SHP77 (cell line): ENCODE measurements around the gene KAZN.

Experiments
- DNase-seq, 2 experiments: peaks; one replicate each; lab custom pipeline; 2025; lab: John Stamatoyannopoulos, UW

KAZN gene

DNA sequence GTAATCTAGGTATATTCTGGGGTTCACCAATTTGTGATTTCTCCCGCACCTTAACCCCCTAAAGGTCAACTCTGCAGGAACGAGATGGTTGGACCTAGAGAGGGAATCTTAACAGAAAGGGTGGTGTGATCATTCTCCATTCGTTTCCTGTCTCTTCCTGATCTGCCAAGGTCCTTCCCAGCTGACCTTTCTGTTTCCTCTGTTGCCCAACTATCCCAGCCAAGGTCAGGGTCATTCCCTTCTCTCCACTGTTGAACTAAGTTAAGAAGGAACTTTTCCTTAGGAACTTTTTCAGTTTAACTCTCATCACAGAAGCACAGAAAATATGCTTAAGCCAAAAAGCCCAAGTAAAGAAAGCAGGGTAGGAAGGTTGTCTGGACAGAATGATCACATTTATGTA is 49.3 kb downstream of the KAZN start:
- no peak for DNase-seq

DNA sequence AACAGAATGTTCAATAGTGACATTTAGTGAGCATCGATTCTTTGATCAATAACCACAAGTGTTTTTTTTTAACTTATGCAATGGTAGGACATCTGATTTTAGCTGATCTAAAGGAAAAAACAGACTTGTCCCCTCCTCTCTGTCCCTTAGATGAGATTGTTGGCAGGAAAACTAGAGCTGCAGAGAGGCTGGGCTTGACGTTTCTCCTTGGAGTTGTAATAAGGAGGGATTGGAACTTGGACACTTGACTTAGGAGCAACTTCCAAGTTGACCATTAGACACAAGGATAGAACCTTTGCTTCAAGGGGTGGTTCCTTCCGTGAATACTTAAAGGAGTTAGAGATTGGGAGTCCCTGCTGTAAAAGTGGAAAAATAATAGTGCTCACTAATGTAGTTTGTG is 49.9 kb downstream of the KAZN start:
- no peak for DNase-seq

DNA sequence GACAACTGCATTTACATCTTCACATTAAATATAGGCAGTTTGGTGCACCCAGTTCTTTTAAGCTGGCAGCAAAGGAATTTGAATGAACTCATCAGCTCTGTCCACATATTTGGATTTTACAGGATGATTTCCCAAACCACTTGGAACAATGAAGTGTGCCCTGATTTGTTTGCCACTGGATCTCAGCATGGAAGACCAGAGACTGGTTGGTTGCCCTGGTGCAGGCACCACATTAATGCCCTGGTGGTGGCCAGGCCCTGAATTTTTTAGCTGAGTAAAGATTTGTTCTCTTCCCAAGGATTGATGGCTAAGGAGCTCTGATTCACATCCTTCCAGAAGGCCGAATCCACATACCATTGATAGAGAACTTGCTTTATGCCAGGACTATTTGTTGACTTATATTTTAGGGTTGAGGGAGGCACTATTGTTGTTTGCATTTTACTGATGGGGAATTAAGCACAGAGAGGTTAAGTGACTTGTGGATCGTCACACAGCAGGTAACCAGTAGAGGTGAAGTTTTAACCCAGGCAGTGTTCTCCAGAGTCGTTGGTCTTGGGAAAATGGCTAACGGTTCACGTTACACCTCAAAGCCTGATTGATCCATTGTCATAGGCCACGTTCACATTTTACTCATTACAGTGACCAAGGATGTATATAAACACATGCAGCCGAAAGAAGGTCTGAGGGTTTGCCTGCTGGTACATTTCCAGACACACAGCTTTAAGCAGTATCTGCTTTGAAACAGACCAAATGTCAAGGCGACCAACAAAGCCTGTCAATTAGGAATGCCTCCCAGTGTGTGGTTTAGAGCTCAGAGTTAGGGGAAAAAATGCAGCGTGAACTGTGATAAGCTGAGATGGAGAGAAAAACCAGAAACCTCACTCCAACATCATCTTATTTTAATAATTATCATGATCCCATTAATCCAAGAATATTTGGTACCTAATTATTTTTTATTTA is 50.7 kb downstream of the KAZN start:
- no peak for DNase-seq

DNA sequence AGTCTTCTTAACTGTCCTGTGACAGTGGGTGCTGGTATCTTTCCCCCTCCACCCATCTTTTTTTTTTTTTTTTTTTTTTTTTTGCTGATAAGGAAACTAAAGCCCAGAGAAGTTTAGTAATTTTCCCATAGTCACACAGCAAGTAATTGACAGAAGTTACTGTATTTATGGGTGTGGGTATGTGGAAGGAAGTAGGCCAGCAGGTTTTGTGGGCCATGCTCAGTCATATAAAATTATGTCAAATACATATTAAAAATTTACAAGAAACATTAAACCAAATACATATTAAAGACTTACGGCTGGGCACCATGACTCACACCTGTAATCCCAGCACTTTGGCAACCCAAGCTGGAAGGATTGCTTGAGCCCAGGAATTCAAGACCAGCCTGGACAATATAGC is 51.5 kb downstream of the KAZN start:
- DNase-seq, result no peak

DNA sequence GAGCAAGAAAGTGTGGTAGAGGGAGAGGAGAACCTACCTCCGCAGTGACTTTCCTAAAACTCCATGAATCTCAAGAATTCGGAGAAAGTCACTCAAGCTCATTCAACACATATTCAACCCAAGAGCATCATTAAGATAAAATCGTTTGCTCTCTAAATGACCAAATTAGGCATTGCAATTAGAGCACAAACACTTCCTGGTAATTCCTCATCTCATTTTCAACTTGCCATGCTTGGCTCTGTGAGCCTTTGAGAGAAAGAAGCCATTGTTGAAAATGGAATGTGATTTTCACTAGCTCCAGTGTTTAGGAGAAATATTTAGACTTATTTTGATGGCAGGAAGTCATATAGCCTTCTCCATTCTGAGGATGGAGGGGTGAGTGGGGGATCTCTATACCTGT is 52.5 kb downstream of the KAZN start:
- DNase-seq, result no peak

DNA sequence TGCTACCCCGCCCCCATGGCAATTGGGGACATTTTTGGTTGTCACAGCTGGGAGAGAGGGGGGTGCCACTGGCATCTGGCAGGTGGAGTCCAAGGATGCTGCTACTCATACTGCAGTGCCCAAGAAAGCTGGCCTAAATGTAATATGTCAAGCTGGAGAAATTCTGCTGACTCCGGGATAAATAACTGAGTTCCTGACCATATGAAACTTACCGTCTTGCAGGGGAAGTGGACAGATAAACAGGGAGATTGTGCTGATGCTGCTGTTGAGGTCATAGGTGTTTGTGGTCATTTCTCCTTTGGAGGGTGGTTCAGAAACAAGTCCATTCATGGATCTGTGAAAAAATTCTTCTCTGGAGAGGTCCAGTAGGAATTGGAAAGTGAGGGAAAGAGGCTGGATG is 54.4 kb downstream of the KAZN start:
- no peak for DNase-seq

DNA sequence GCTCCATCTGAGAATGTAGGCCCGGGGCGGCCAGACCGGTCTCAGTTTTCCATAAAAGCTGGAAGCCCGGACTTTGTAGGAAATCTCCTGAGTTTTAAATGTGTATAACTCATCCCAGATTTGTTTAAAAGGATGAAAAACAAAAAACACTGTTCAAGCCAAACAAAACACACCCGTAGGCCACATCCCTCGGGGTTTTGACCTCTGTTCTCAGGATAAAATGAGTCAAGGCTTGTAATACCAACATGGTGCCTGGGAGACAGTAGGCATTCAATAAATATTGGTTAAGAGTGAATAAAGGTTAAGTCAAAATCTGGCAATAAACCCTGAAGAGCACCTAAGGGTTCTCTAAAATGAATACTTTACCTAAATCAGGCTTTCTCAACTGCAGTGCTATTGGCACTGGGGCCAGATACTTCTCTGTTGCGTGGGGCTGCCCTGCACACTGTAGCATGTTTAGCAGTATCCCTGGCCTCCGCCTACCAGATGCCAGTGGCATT is 55.0 kb downstream of the KAZN start:
- no peak for DNase-seq

DNA sequence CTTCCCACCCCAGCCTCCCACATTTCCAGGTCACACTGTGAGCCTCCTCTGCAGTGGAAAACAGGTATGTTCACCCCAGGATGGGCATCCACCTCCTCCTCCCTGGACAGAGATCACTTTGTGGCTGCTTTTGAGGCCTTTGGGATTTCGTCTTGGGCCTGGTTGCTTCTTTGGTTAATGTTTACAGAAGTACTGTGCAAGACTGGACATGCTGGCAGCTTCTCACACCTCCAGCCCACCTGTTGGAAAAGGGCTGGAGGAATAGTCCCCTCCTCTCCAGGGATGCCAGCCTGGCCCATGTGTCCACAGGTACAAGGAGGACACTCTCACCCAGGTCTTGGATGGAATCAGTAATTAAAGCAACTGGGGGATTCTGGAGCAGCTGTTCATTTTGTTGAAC is 56.1 kb downstream of the KAZN start:
- DNase-seq, result no peak

DNA sequence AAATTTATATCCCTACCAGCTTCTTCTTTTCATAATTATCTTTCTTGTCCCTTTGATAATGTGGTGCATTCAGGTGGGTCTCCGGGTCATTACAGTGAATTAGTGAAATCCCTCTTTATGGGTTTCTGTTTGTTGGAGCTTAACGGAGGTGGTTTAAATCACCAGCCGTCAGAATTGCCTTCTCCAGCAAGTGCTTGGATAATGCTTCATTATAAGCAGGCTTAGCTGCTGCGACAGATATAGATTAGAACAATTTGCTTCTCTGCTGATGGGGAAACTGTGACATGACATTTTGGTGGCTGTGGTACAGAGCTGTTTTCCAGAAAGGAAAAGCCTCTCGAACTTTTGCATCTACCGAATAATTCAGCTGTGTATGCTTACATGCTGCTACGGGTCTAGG is 56.9 kb downstream of the KAZN start:
- no peak for DNase-seq

DNA sequence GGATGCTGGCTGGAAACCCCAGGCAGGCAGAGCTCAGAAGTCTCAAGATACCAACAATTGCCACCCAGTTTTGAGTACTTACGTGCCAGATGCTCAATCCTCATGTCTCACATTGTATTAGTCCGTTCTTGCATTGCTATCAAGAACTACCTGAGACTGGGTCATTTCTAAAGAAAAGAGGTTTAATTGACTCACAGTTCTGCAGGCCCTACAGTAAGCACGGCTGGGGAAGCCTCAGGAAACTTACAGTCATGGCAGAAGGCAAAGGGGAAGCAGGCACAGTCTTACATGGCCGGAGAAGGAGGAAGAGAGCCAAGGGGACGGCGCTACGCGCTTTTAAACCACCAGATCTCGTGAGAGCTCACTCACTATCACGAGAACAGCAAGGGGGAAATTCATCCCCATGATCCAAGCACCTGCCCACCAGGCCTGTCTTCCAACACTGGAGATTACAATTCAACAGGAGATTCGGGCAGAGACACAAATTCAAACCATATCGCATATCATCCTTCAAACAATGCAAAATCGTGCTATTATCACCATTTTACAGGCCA is 58.0 kb downstream of the KAZN start:
- DNase-seq, result no peak

DNA sequence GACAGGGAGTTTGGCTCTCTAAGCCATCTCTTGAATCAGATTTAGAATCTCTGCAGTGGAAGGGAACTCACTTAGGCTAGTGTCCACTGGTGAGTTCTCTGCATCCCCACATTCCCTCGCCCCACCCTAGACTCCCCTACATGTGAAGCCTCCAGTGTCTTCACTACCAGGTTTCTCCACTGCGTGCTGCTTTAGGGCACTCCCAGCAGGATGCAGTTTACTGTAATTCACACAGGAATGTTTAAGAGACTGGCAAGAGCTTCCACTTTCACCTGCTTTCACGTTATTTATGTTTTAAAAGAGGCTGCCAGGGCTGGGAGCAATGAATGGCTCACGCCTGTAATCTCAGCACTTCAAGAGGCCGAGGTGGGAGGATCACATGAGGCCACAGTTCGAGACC is 60.2 kb downstream of the KAZN start:
- DNase-seq, result no peak

DNA sequence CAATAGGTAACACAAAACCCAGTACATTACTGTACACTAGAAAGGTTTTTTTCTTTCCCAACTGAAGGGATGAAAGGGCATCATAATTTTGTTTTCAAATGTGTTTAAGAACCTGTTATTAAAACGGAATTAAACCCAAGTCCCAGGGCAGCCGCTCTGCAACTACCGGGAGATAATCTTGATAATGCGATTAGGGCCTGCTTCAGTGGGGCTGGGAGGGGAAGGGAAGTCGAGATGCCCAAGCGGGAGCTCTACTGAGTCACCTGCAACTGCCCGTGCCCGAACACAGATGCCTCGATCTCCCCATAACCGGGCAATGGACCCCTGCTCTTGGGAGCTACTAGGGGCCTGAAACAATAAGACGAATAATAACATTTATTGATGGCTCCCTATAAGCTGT is 61.4 kb downstream of the KAZN start:
- DNase-seq, result no peak

DNA sequence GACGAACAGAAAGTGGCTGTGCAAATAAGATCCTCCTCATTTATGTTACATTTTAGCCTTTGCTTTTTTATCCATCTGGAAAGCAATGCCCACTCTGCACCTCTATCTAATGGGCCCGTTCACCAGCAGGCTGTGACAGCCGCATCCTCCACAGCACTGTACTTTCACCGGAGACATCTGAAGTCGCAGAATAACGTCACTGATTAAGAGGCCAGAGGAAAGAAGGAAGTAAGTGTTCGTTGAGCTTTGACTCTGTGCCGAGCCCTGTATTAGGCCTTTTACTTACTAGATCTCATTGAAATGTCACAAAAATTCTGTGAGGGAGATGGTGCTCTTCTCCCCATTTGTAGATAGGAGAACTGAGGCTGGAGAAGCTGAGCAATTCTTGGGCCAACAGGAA is 62.3 kb downstream of the KAZN start:
- DNase-seq, result no peak

DNA sequence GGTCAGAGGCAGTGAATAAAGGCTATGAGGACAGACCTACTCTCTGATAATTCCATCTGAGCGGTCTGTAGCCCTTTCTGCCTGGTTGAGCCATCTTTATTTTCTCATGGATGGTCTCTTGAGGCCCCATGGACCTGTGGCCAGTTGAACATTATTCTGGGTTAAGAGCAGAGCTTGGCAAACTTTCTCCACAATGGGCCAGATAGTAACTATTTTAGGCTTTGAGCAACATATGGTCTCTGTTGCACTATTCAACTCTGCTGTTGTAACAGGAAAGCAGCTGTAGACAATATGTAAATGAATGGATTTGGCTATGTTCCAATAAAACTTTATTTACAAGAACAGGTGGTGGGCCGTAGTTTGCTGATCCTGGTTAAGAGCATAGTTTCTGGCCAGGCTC is 62.7 kb downstream of the KAZN start:
- DNase-seq, result no peak

DNA sequence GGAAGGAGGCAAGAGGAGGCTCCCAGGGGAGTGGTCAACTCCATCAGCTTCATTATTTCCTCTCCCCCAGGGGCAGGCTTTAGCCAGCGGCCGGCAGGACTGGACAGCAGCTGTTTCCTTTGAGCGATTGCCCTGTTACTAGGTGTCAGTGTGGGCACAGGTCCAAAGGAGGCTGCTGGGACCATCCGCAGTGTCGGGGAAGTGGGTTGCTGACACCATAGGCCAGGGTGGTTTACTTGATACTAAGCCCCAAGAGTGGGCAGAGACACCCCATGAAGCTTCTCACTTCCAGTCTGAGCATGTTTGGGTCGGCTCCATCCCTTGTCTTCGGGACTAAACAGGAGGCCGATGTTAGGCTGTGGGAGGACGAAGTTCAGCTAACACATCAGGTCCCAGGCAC is 63.6 kb downstream of the KAZN start:
- DNase-seq, result no peak

DNA sequence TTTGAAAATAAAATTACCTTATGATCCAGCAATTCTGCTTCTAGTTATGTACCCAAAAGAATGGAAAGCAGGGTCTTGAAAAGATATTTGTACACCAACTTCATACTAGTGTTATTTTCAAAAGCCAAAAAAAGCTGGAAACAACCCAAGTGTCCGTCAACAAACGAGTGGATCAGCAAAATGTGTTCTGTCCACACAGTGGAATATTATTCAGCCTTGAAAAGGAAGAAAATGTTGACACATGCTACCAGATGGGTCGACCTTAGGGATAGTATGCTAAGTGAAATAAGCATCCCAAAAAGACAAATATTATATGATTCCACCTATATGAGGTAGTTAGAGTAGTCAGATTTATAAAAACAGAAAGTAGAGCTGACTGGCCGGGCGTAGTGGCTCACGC is 65.3 kb downstream of the KAZN start:
- DNase-seq, result no peak

DNA sequence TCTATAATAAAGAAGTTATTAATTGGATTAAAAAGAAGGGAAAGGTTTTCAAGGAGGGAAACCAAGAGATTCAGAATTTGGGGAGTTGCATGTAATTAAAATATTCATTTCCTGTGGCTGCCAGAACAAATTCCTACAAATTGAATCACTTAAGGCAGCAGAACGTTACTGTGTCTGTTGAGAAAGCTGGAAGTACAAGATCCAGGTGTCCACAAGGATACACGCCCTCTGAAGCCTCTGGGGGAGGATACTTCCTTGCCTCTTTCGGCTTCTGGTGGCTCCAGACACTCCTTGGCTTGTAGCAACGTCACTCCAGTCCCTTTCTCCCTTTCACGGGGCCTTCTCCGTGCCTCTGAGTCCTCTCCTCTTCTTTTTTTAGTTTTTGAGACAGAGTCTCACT is 67.9 kb downstream of the KAZN start:
- DNase-seq, result no peak

DNA sequence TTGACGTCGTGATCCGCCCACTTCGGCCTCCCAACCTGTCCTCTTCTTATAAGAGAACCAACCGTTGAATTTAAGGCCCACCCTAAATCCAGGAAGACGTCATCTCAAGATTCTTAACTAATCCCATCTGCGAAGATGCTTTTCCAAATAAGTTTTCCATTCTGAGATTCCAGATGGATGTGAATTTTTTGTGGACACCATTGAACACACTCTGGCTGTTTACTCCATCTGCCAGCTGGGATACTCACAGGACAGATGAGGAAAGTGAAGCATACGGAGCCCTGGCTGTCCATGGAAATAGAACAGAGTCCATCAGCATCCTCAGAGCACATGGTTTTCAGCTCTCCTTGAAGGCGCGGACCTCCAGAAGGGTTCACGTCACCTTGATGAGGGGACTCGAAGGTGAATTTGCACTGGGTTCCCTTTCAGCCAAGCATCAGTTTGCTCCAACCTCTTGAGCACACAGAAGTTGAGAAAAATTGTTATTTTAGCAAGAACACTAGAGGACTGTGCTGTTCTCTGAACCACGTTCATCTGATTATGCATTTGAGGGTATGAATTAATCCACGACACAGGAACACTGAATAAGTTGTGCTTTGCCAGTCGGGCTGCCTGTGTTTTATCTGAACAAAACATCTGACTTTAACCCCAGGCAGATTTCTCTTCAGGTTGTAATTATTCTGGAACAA is 68.6 kb downstream of the KAZN start:
- DNase-seq, result no peak

DNA sequence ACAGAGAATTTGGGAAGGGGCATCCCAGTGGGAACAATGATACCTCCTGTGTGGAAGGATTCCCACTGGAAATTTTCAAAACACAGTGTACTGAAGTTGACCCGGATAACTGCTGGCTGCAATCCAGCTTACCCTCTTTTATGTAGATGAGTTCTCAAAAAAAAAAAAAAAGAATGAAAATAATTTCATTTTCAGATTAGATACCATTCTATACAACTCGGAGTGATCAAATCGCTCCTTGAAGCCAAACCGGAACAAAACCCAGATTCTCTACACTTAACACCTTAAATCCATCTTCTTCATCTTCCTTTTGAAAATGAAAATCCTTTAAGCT is 69.1 kb downstream of the KAZN start:
- no peak for DNase-seq

DNA sequence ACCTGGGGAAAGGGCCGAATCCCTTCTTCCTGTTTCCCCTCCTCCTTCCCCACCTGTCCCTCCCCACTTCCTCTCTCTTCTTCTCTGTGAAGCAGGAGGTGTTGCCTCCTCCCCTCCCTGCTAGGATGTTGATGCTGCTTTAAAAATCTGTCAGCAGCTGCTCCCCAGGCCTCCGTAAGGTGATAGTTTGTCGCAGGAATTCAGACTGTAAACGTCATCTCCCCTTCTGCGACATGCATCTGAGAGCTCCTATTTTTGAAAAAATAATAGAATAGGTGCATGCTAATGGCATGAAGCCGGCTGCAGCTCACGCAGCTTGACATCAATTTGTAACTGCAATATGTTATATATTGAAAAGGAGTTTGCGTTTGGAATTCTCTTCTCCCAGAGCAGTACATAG is 70.1 kb downstream of the KAZN start:
- no peak for DNase-seq

DNA sequence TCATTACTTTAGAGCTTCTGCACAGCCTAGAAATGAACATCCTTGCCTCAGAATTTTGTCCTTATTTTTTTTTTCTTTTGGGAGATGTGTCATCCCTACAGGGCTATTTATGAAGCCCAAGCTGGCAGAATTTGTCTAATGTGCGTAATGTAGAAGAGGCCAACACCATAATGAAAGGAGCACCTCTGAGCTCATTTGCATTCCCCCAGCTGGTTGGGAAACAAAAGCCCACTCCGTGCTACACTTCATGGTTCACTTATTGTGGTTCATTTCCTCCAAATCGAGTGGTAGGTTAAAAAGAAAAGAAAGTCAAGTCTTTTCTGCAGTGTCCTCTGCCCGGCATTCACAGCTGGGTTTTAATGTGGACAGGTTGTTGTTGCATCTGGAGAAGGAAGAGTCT is 73.5 kb downstream of the KAZN start:
- DNase-seq, result no peak

DNA sequence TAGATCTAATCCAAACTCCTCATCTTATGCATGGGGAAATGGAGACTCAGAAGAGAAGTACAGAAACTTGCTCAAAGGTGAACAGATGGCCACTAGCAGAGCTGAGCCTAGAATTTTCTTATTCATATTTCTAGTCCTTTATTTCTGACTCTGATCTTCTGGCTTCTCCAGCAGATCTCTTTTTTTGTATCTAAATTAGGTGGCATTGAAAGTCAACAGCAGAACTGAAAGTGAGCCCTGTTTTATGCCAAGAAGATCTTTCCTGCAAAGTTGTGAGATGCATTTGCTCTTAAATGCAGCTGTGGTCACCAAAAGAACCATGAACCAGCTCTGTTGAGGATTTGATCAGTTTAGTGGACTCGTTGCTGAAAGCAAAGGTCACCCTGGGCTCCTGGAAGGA is 75.5 kb downstream of the KAZN start:
- DNase-seq, result no peak

DNA sequence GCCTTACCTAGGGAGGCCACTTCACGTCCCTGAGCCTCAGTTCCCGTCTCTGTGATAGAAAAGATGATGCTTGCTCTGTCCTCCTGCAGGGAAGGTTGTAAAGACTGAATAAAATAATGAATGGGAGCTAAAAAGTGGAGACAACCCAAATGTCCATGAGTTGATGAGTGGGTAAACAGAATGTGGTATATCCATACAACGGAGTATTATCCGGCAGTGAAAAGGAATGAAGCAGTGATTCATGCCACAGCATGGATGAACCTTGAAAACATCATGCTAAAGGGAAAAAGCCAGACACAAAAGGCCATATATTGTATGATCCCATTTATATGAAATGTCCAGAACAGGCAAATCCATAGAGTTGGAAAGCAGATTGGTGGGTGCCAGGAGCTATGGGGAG is 77.9 kb downstream of the KAZN start:
- DNase-seq, result no peak
